Ishikawa (cell line): ENCODE results near the gene GSK3A.

ENCODE experiments used
- CEBPB ChIP-seq: IDR thresholded peaks from 2 replicates; pipeline ENCODE4 v1.6.1; 2012
- CREB1 ChIP-seq: IDR thresholded peaks from 2 replicates; pipeline ENCODE4 v1.6.1; 2012; ENCODE audit warnings: low read depth
- EGR1 ChIP-seq: IDR thresholded peaks from 2 replicates; pipeline ENCODE4 v1.6.1; 2012
- EP300 ChIP-seq: IDR thresholded peaks from 2 replicates; pipeline ENCODE4 v1.6.1; 2012; ENCODE audit warnings: borderline replicate concordance
- FOXM1 ChIP-seq: IDR thresholded peaks from 2 replicates; pipeline ENCODE4 v1.6.1; 2012; ENCODE audit warnings: low read depth, borderline replicate concordance
- NFIC ChIP-seq: IDR thresholded peaks from 2 replicates; pipeline ENCODE4 v1.6.1; 2012
- RAD21 ChIP-seq: IDR thresholded peaks from 2 replicates; pipeline ENCODE4 v1.6.1; 2012; ENCODE audit warnings: low read depth
- TAF1 ChIP-seq: IDR thresholded peaks from 2 replicates; pipeline ENCODE4 v1.6.1; 2012; ENCODE audit warnings: low read depth, mild to moderate bottlenecking
- TCF12 ChIP-seq: IDR thresholded peaks from 2 replicates; pipeline ENCODE4 v1.6.1; 2012; ENCODE audit warnings: low read depth
- TEAD4 ChIP-seq: IDR thresholded peaks from 2 replicates; pipeline ENCODE4 v1.6.1; 2012
- YY1 ChIP-seq: IDR thresholded peaks from 2 replicates; pipeline ENCODE4 v1.6.1; 2012; ENCODE audit warnings: low read depth
- ZBTB7A ChIP-seq: IDR thresholded peaks from 2 replicates; pipeline ENCODE4 v1.6.1; 2012; ENCODE audit warnings: low read depth
- TF ChIP-seq, protein P1 (sequence below): IDR thresholded peaks from 2 replicates; pipeline ENCODE4 v1.6.1; 2012; ENCODE audit warnings: low read depth, mild to moderate bottlenecking
- TF ChIP-seq, protein P2 (sequence below): IDR thresholded peaks from 2 replicates; pipeline ENCODE4 v1.6.1; 2012
- TF ChIP-seq, protein P3 (sequence below): IDR thresholded peaks from 2 replicates; pipeline ENCODE4 v1.6.1; 2012

GSK3A gene

DNA sequence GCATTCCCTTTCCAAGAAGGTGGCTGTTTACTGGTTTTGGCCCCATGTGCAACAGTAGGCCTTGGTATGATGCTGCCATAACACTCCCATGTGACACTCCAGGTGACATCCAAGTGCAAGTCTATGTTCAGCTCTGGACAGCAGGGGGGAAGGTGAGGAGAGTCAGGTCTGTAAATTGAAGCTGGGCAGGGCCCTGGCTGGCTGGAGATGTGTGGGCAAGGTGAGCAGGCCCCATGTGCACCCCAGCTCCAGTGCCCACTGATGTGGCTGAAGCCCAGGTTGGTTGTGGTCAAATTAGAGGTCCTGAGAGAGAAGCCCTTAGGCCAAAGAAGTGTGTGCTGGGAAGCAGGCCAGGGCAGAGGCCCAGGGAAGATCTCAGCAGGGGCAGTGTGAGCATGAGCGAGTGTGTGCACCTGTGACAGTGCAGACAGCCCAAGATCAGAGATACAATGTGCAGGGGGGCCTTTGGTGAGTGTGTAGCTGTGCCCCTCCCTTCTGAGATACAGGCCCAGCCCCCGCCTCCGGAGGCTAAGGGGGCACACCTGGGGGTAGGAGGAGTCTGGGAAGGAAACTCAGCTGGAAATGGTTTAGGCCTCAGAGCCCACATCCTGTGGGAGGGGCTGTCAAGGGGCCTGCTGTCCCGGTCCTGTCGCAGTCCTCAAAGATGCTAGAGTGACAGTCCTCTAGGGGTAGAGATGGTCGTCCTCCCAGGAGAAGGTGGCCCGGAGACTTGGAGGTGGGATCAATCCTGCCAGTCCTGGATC, 43.5 kb downstream of the GSK3A start:
- TF ChIP-seq EGR1: no peak
- no peak for TF ChIP-seq TAF1
- no peak for TF ChIP-seq RAD21
- TF ChIP-seq CREB1: no peak
- no peak for TF ChIP-seq EP300
- no peak for TF ChIP-seq CEBPB
- TF ChIP-seq FOXM1: no peak
- TF ChIP-seq ZBTB7A: no peak
- TF ChIP-seq, protein P1, sequence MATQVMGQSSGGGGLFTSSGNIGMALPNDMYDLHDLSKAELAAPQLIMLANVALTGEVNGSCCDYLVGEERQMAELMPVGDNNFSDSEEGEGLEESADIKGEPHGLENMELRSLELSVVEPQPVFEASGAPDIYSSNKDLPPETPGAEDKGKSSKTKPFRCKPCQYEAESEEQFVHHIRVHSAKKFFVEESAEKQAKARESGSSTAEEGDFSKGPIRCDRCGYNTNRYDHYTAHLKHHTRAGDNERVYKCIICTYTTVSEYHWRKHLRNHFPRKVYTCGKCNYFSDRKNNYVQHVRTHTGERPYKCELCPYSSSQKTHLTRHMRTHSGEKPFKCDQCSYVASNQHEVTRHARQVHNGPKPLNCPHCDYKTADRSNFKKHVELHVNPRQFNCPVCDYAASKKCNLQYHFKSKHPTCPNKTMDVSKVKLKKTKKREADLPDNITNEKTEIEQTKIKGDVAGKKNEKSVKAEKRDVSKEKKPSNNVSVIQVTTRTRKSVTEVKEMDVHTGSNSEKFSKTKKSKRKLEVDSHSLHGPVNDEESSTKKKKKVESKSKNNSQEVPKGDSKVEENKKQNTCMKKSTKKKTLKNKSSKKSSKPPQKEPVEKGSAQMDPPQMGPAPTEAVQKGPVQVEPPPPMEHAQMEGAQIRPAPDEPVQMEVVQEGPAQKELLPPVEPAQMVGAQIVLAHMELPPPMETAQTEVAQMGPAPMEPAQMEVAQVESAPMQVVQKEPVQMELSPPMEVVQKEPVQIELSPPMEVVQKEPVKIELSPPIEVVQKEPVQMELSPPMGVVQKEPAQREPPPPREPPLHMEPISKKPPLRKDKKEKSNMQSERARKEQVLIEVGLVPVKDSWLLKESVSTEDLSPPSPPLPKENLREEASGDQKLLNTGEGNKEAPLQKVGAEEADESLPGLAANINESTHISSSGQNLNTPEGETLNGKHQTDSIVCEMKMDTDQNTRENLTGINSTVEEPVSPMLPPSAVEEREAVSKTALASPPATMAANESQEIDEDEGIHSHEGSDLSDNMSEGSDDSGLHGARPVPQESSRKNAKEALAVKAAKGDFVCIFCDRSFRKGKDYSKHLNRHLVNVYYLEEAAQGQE: no peak
- TF ChIP-seq TCF12: no peak
- TF ChIP-seq, protein P2, sequence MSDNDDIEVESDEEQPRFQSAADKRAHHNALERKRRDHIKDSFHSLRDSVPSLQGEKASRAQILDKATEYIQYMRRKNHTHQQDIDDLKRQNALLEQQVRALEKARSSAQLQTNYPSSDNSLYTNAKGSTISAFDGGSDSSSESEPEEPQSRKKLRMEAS: no peak
- TF ChIP-seq YY1: no peak
- TF ChIP-seq, protein P3, sequence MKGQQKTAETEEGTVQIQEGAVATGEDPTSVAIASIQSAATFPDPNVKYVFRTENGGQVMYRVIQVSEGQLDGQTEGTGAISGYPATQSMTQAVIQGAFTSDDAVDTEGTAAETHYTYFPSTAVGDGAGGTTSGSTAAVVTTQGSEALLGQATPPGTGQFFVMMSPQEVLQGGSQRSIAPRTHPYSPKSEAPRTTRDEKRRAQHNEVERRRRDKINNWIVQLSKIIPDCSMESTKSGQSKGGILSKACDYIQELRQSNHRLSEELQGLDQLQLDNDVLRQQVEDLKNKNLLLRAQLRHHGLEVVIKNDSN: no peak
- TF ChIP-seq NFIC: no peak
- no peak for TF ChIP-seq TEAD4

DNA sequence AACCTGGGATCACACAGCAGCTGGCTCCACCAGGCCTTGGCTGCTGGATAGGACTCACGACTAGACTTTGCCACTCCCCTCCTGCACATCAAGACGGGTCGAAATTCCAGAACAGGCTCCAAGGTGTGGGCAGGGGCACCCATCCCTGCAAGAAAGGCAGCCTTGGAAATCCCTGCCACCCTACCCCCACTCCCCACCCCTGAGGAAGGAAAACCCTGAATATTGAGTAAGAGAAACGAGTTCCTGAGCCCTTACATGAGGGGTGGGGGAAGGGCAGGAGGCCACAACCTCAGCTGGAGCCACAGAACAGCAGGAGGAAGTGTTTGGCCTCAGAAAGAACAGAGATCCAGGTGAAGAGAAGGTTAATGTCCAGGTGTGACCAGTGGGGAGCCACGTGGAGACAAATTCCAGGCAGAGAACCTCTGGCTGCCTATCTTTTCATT, 45.0 kb downstream of the GSK3A start:
- TF ChIP-seq FOXM1 (no peak), RAD21 (no peak)

DNA sequence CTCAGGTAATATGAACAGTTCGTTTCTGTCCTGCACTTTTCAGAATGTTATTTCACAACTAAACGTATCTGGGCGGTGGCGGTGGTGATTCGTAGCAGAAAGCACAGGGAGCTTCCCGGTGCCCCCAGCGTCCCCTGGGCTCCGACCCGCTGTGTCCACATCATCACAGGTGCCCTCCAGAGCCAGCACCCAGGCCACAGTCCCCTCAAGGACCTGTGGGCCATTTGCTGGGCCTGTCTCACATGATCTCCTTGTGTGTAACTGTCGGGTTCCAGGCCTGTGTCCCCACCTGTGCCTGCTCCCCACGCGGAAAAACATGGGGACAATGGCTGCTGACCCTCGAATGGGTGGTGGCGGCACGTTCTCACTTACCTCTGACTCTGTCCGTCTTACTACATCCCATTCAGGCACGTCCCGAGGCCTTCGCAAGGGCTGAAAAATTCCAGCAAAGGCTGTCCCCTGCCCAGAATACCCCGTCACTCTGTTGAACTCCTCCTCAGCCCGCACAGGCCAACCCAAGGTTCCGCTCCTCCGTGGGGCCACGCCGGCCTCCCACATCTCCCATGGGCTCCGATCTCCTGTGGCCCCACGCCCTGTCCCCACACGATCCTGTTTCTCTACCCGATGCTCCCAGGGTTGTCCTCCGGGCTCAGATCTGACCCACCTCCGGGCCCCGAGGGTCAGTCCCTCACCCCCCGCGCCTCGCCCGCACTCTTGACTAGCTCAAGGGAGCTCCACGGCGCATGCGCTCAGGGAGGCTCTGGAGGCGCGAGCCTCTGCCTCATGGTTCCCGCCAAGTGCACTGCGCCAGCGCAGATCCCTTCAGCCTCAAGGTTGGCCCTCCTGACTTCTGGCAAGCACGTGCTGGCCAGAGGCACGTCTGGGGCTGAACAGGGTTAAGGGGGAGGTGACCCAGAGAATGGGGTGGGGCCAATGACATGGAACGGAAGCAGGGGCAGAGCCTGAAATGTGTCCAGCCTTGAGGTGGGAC, 46.1 kb downstream of the GSK3A start:
- no peak for TF ChIP-seq EGR1
- TF ChIP-seq CEBPB: no peak
- TF ChIP-seq NFIC: no peak
- no peak for TF ChIP-seq ZBTB7A
- no peak for TF ChIP-seq TAF1
- TF ChIP-seq FOXM1: no peak
- no peak for TF ChIP-seq YY1

DNA sequence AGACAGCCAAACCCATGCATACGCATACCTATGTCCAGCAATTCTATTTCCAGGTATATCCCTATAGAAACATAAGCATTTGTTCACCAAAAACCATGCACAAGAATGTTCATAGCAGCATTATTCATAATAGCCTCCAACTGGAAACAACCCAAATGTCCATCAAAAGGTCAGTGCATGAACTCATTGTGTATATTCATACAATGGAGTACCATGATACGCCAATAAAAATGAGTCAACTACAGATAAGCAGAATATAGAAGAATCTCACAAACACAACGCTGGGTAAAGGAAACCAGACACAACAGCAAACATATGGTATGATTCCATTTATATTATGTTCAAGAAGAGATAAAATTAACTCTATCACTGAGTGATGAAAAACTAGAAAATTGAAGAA, 48.7 kb downstream of the GSK3A start:
- no peak for TF ChIP-seq CREB1
- TF ChIP-seq, protein P3: no peak
- TF ChIP-seq FOXM1: no peak
- TF ChIP-seq, protein P2: no peak
- TF ChIP-seq TEAD4: no peak
- TF ChIP-seq EP300: no peak
- TF ChIP-seq EGR1: no peak
- no peak for TF ChIP-seq TAF1
- no peak for TF ChIP-seq TCF12
- TF ChIP-seq CEBPB: no peak
- no peak for TF ChIP-seq YY1
- no peak for TF ChIP-seq NFIC
- TF ChIP-seq RAD21: no peak
- no peak for TF ChIP-seq ZBTB7A
- TF ChIP-seq, protein P1: no peak

DNA sequence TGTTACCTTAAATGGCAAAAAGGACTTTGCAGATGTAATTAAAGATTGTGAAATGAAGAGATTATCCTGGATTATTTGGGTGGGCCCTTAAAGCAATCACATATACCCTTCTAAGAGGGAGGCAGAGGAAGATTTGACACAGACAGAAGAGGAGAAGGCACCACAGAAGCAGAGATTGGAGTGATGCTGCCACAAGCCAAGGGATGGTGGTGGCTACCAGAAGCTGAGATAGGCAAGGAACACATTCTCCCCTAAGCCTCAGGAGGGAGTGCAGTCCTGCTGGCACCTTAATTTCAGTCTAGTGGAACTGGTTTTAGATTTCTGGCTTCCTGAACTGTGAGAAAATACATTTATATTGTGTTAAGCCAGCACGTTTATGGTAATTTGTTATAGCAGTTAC, 49.1 kb downstream of the GSK3A start:
- TF ChIP-seq, protein P2: no peak
- TF ChIP-seq EP300 (no peak), NFIC (no peak), RAD21 (no peak), ZBTB7A (no peak), TCF12 (no peak), CREB1 (no peak), EGR1 (no peak), YY1 (no peak), TAF1 (no peak), CEBPB (no peak), TEAD4 (no peak), FOXM1 (no peak)
- TF ChIP-seq, protein P1: no peak
- TF ChIP-seq, protein P3: no peak
